GM19238 (cell line): ENCODE measurements around the gene PTPRM.

Experiments
- DNase-seq: peaks from one replicate; pipeline ENCODE4 v3.0.0; 2011; ENCODE audit warnings: low spot score; ENCODE audit not compliant: insufficient read length

PTPRM gene

GRCh38 chr18:8163286-8163959 is 596.3 kb downstream of the PTPRM start:
- DNase-seq, result no peak

GRCh38 chr18:8165095-8165494 is 598.0 kb downstream of the PTPRM start:
- no peak for DNase-seq

GRCh38 chr18:8167026-8167425 is 599.9 kb downstream of the PTPRM start:
- DNase-seq, result no peak

GRCh38 chr18:8167673-8168072 is 600.6 kb downstream of the PTPRM start:
- DNase-seq, result no peak

- no peak for DNase-seq
Observed at GRCh38 chr18:8169722-8170121, 602.6 kb downstream of the PTPRM start.

- DNase-seq, result no peak
Observed at GRCh38 chr18:8174771-8175170, 607.7 kb downstream of the PTPRM start.

GRCh38 chr18:8175501-8176061 is 608.5 kb downstream of the PTPRM start:
- DNase-seq, result no peak

GRCh38 chr18:8176109-8176508 is 609.0 kb downstream of the PTPRM start:
- DNase-seq, result no peak

GRCh38 chr18:8176554-8176953 is 609.4 kb downstream of the PTPRM start:
- DNase-seq, result no peak

GRCh38 chr18:8177330-8178016 is 610.4 kb downstream of the PTPRM start:
- no peak for DNase-seq

- DNase-seq, result no peak
Observed at GRCh38 chr18:8186413-8186812, 619.3 kb downstream of the PTPRM start.

GRCh38 chr18:8188184-8188583 is 621.1 kb downstream of the PTPRM start:
- DNase-seq, result no peak

GRCh38 chr18:8190980-8191379 is 623.9 kb downstream of the PTPRM start:
- DNase-seq, result no peak

GRCh38 chr18:8194431-8194830 is 627.3 kb downstream of the PTPRM start:
- no peak for DNase-seq

- no peak for DNase-seq
Observed at GRCh38 chr18:8196238-8196637, 629.1 kb downstream of the PTPRM start.

GRCh38 chr18:8197499-8197898 is 630.4 kb downstream of the PTPRM start:
- DNase-seq, result no peak

GRCh38 chr18:8207996-8208395 is 640.9 kb downstream of the PTPRM start:
- DNase-seq, result no peak

- DNase-seq, result no peak
Observed at GRCh38 chr18:8208716-8209115, 641.6 kb downstream of the PTPRM start.

GRCh38 chr18:8212896-8213780 is 646.0 kb downstream of the PTPRM start:
- DNase-seq, result no peak

- no peak for DNase-seq
Observed at GRCh38 chr18:8215741-8216140, 648.6 kb downstream of the PTPRM start.

GRCh38 chr18:8217051-8217564 is 650.0 kb downstream of the PTPRM start:
- no peak for DNase-seq

- no peak for DNase-seq
Observed at GRCh38 chr18:8218197-8218596, 651.1 kb downstream of the PTPRM start.
